Panc1 (cell line): Measurements from ENCODE around the gene WDR72. TPM values are rescaled to one million over a fixed set of nuclear protein-coding genes. Genes with fewer than 3 reads are reported as not detected.

Experiments used
- ATAC-seq: fragments of 200-7000 bp; cut with Tn5 transposase; 2 replicates; pipeline ENCODE4 v1.9.1; 2020; ENCODE audit warnings: mild to moderate bottlenecking, moderate library complexity
- Bru-seq: library from RNA; stranded (reverse); fragments of 400-500 nt; gene quantifications from one replicate; lab custom pipeline; 2021; lab: Mats Ljungman, UMichigan
- BruChase-seq, 2 experiments: library from RNA; stranded (reverse); fragments of 400-500 nt; gene quantifications; one replicate each; lab custom pipeline; 2021; lab: Mats Ljungman, UMichigan
- BruUV-seq: library from RNA; stranded (reverse); fragments of 400-500 nt; replicated peaks from 2 replicates; lab custom pipeline; 2021; lab: Mats Ljungman, UMichigan
- CTCF ChIA-PET: fragments of 300-600 bp; sonication (Branson Sonifier 250); formaldehyde crosslinking; loops from one replicate; lab custom pipeline; 2022; ENCODE audit warnings: antibody characterized with exemption; lab: Charles Lee
- POLR2A ChIA-PET: fragments of 300-600 bp; sonication (Branson Sonifier 250); formaldehyde crosslinking; loops from one replicate; lab custom pipeline; 2022; ENCODE audit warnings: antibody characterized with exemption; lab: Charles Lee
- DNase-seq: peaks from one replicate; pipeline ENCODE4 v3.0.0-alpha.2; 2010; ENCODE audit warnings: low read depth, low spot score
- H3K27ac ChIP-seq: 2 replicates; pipeline ENCODE4 v1.5.1; 2011; ENCODE audit warnings: mild to moderate bottlenecking, low read length, inconsistent platforms
- H3K27me3 ChIP-seq: fragments of 200-500 bp; sonication (Bioruptor generic); 2 replicates; pipeline ENCODE4 v1.6.0; 2014; ENCODE audit warnings: low read length, inconsistent platforms; ENCODE audit not compliant: control insufficient read depth, insufficient read depth
- H3K36me3 ChIP-seq: fragments of 200-500 bp; sonication (Bioruptor generic); 2 replicates; pipeline ENCODE4 v1.5.1; 2014; ENCODE audit warnings: inconsistent platforms, mild to moderate bottlenecking, low read length, moderate library complexity; ENCODE audit not compliant: control insufficient read depth, insufficient read depth
- H3K4me1 ChIP-seq: 2 replicates; pipeline ENCODE4 v1.5.1; 2011; ENCODE audit warnings: inconsistent platforms, mild to moderate bottlenecking, low read length, moderate library complexity; ENCODE audit not compliant: control insufficient read depth, insufficient read depth
- H3K4me3 ChIP-seq, 2 experiments: 2 replicates each; pipeline ENCODE4 v1.5.1; 2011 to 2012; ENCODE audit warnings: low read depth in 2 of 2, low read length in 2 of 2, mild to moderate bottlenecking in 2 of 2, inconsistent platforms in 1 of 2, moderate library complexity in 1 of 2
- H3K9me3 ChIP-seq: fragments of 200-500 bp; sonication (Bioruptor generic); 2 replicates; pipeline ENCODE4 v1.5.1; 2014; ENCODE audit warnings: low read depth, mild to moderate bottlenecking, inconsistent platforms, low read length, moderate library complexity; ENCODE audit not compliant: control insufficient read depth, insufficient read depth
- POLR2AphosphoS5 ChIP-seq: IDR thresholded peaks from 2 replicates; pipeline ENCODE4 v1.6.1; 2012; ENCODE audit warnings: mild to moderate bottlenecking, low read depth, low read length, moderate library complexity
- SIN3A ChIP-seq: IDR thresholded peaks from 2 replicates; pipeline ENCODE4 v1.6.1; 2012; ENCODE audit warnings: low read depth, mild to moderate bottlenecking, low read length, moderate library complexity, borderline replicate concordance; ENCODE audit not compliant: insufficient read depth
- TCF7L2 ChIP-seq: IDR thresholded peaks from 2 replicates; pipeline ENCODE4 v1.6.1; 2011; ENCODE audit warnings: mild to moderate bottlenecking, low read depth, low read length, inconsistent platforms
- in situ Hi-C: cut with HindIII; loops from 2 replicates; pipeline ENCODE4 v1.10.0; 2016; ENCODE audit warnings: low sequenced_read_pairs, low pct_unique_long_range_greater_than_20kb
- intact Hi-C: fragments of 100-400 bp; cut with micrococcal nuclease; formaldehyde crosslinking; loops from one replicate; pipeline ENCODE4 v1.10.0; 2022; ENCODE audit not compliant: unreplicated experiment
- long read RNA-seq: library from polyadenylated mRNA; unstranded; transcript quantifications from one replicate; pipeline ENCODE4 v2.0.0, GENCODE V29; 2021; ENCODE audit not compliant: unreplicated experiment
- polyA plus RNA-seq: library from polyadenylated mRNA; unstranded; fragments of >200 nt; gene quantifications from one replicate; pipeline ENCODE4 v1.2.1, GENCODE V29; 2012; ENCODE audit warnings: missing spikeins; ENCODE audit not compliant: insufficient read length
- total RNA-seq: library from RNA; stranded (reverse); gene quantifications from one replicate; pipeline ENCODE4 v1.2.1, GENCODE V29; 2021; ENCODE audit not compliant: unreplicated experiment
- TF ChIP-seq, protein P1 (sequence below), 2 experiments: IDR thresholded peaks; 2 replicates each; pipeline ENCODE4 v1.6.1; 2011 to 2012; ENCODE audit warnings: low read depth in 2 of 2, control low read depth in 1 of 2, low read length in 1 of 2, mild to moderate bottlenecking in 1 of 2, moderate library complexity in 1 of 2; ENCODE audit not compliant: insufficient read depth in 1 of 2
- TF ChIP-seq, protein P2 (sequence below): fragments of 450-650 bp; IDR thresholded peaks from 2 replicates; pipeline ENCODE4 v1.5.1; 2017; ENCODE audit warnings: mild to moderate bottlenecking

The WDR72 gene
- 0.03 TPM for total RNA-seq
- not detected for polyA plus RNA-seq
- percentile 12 among the genes with signal in this experiment for Bru-seq, nascent RNA
- BruChase-seq, experiment 1, labeled RNA remaining after a 2-hour chase, result percentile 4 among the genes with signal in this experiment
- percentile 8 among the genes with signal in this experiment for BruChase-seq, experiment 2, labeled RNA remaining after a 6-hour chase
- long read RNA-seq, partial matches to known transcripts, result 0 of 1 reads
- long read RNA-seq, other reads (novel, unspliced or antisense), result 1 of 1 reads

DNA sequence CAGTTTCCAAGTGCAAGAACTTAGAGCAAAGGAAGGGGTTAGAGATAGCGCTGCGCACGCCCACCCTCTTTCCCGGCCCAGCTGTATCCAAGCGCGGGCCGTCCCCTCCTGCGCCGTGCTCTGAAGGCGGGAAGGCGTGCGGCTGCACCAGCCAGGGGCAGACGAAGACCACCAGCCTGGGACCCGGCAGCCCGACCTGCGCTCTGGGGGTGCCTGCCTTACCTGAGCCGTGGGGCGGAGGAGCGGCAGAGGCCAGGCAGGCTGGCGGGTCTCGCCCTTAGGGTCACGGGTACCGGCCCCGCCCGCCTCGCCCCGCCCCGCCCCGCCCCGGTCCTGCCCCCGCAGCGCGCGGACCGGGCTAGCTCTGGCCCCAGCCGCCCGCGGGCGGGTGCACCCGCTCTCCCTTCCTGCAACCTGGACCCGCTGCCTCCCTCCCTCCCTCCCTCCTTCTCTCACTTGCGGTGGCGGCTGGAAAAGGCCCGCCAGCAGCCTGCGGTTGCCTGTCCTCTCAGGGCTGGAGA lies at the start of gene WDR72:
Gene WDR72, minus strand, starts transcription at position 253 of the 521 bp plus-strand sequence. CDS start 26,514 bp downstream, outside the sequence.
- Histone ChIP-seq H3K9me3 (no peaks in the 10 kb centered on the region), H3K4me3 (no peak within 1 kb of the TSS), H3K27ac (no peak within 1 kb of the TSS), H3K27me3 (no peaks in the 10 kb centered on the region), H3K36me3 (no peaks in the 10 kb centered on the region), H3K4me1 (no peaks in the 10 kb centered on the region)
- TF ChIP-seq, protein P1, sequence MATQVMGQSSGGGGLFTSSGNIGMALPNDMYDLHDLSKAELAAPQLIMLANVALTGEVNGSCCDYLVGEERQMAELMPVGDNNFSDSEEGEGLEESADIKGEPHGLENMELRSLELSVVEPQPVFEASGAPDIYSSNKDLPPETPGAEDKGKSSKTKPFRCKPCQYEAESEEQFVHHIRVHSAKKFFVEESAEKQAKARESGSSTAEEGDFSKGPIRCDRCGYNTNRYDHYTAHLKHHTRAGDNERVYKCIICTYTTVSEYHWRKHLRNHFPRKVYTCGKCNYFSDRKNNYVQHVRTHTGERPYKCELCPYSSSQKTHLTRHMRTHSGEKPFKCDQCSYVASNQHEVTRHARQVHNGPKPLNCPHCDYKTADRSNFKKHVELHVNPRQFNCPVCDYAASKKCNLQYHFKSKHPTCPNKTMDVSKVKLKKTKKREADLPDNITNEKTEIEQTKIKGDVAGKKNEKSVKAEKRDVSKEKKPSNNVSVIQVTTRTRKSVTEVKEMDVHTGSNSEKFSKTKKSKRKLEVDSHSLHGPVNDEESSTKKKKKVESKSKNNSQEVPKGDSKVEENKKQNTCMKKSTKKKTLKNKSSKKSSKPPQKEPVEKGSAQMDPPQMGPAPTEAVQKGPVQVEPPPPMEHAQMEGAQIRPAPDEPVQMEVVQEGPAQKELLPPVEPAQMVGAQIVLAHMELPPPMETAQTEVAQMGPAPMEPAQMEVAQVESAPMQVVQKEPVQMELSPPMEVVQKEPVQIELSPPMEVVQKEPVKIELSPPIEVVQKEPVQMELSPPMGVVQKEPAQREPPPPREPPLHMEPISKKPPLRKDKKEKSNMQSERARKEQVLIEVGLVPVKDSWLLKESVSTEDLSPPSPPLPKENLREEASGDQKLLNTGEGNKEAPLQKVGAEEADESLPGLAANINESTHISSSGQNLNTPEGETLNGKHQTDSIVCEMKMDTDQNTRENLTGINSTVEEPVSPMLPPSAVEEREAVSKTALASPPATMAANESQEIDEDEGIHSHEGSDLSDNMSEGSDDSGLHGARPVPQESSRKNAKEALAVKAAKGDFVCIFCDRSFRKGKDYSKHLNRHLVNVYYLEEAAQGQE (IDR thresholded peaks at IDR 0.05; ENCODE audit: insufficient read depth in 1 of 2, low read depth in 2 of 2, low read length in 1 of 2), result no peak
- no peak for TF ChIP-seq POLR2AphosphoS5
- TF ChIP-seq, protein P2, sequence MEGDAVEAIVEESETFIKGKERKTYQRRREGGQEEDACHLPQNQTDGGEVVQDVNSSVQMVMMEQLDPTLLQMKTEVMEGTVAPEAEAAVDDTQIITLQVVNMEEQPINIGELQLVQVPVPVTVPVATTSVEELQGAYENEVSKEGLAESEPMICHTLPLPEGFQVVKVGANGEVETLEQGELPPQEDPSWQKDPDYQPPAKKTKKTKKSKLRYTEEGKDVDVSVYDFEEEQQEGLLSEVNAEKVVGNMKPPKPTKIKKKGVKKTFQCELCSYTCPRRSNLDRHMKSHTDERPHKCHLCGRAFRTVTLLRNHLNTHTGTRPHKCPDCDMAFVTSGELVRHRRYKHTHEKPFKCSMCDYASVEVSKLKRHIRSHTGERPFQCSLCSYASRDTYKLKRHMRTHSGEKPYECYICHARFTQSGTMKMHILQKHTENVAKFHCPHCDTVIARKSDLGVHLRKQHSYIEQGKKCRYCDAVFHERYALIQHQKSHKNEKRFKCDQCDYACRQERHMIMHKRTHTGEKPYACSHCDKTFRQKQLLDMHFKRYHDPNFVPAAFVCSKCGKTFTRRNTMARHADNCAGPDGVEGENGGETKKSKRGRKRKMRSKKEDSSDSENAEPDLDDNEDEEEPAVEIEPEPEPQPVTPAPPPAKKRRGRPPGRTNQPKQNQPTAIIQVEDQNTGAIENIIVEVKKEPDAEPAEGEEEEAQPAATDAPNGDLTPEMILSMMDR, result no peak
- TF ChIP-seq SIN3A, result no peak
- no peak for TF ChIP-seq TCF7L2
- ChIA-PET POLR2A (no interaction called here), CTCF (no interaction called here)
- intact Hi-C loops (no loop called here), in situ Hi-C loops (no loop called here)
- no TSS peak for BruUV-seq
- DNase-seq (no peak), ATAC-seq (no peak)

DNA sequence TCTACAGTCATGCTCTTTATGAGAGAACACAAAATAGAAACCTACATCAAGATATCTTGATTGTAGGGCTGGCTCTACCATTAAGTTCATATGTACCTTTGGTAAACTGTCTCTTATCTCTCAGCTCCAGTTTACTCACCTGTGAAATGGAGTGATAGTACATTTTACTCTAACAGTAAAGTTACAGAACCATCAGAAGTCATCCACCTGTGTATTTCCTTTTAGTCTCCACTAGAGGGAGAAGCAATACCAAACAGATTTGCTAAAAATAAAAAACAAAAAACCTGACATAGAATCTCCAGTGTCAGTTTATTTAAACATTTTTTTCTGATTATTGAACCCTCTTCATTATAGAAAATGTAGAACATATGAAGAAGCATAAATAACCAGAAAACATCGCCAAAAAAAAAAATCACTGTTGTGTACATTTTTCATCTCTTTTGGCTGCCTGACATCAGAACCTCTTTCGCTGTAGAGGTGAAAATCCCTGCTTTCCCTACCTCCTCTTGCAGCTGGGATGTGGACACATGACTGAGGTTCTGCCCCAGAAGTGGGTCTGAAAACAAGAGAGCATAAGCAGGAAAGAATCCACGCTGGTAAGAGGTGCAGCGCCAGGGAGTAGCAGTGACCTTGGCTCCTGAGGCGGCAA lies 48.7 kb upstream of the WDR72 start:
- intact Hi-C loops, result loop anchor here (5.0 kb wide), 1 partner anchor 1359 kb away; no protein-coding TSS in a partner anchor
- H3K36me3 ChIP-seq, result no peaks in the 10 kb centered on the region
- ChIA-PET POLR2A (no interaction called here), CTCF (no interaction called here)
- TF ChIP-seq, protein P2, result peak; percentile 76
- TF ChIP-seq TCF7L2 (no peak), POLR2AphosphoS5 (no peak)
- TF ChIP-seq, protein P1 (IDR thresholded peaks at IDR 0.05; ENCODE audit: insufficient read depth in 1 of 2, low read depth in 2 of 2, low read length in 1 of 2), result no peak
- H3K4me1 ChIP-seq, result no peaks in the 10 kb centered on the region
- peak; percentile 13 for DNase-seq
- BruUV-seq, result no TSS peak
- no peak overlapping the region for H3K4me3 ChIP-seq
- no peaks in the 10 kb centered on the region for H3K9me3 ChIP-seq
- no peak overlapping the region for H3K27ac ChIP-seq
- no peaks in the 10 kb centered on the region for H3K27me3 ChIP-seq
- ATAC-seq, result 0 out of 2 replicates have a peak, but pooled peaks have one; percentile 45
- in situ Hi-C loops, result no loop called here
